Neural cell (in vitro differentiated cells): ENCODE measurements around the gene GSTA1. TPM values are rescaled to one million over a fixed set of nuclear protein-coding genes. Genes with fewer than 3 reads are reported as not detected.
"Not testable (repeated sequence)": the region's sequence is repeated elsewhere in the genome, so short reads cannot be mapped to it uniquely, and the experiment has no call there.

Experiments
- H2AFZ ChIP-seq: fragments of 200-600, 300-800 bp; sonication (generic), shearing (Covaris generic); 2 replicates; pipeline ENCODE4 v1.6.0; 2014; ENCODE audit warnings: low read depth, mild to moderate bottlenecking, antibody characterized with exemption, low read length, moderate library complexity
- H3F3A ChIP-seq: fragments of 200-600 bp; shearing (Covaris generic); 2 replicates; pipeline ENCODE4 v1.6.1; 2016; ENCODE audit warnings: mild to moderate bottlenecking, moderate library complexity, mixed read lengths, antibody characterized with exemption, low read length; ENCODE audit not compliant: insufficient read depth, poor library complexity, severe bottlenecking
- H3K27ac ChIP-seq: fragments of 200-600, 300-800 bp; sonication (generic), shearing (Covaris generic); 2 replicates; pipeline ENCODE4 v1.5.1; 2014; ENCODE audit warnings: mild to moderate bottlenecking, low read length, moderate library complexity
- H3K27me3 ChIP-seq: fragments of 300-800, 200-600 bp; sonication (generic), shearing (Covaris generic); 2 replicates; pipeline ENCODE4 v1.6.0; 2014; ENCODE audit warnings: mild to moderate bottlenecking, low read depth, low read length, moderate library complexity; ENCODE audit not compliant: insufficient read depth
- H3K36me3 ChIP-seq: fragments of 300-800, 200-600 bp; sonication (generic), shearing (Covaris generic); 2 replicates; pipeline ENCODE4 v1.5.1; 2014; ENCODE audit warnings: mild to moderate bottlenecking, antibody characterized with exemption, low read length, moderate library complexity; ENCODE audit not compliant: insufficient read depth
- H3K4me2 ChIP-seq: fragments of 300-800, 200-600 bp; sonication (generic), shearing (Covaris generic); 2 replicates; pipeline ENCODE4 v1.6.0; 2014; ENCODE audit warnings: mild to moderate bottlenecking, low read length
- H3K4me3 ChIP-seq: fragments of 300-800, 200-600 bp; sonication (generic), shearing (Covaris generic); 2 replicates; pipeline ENCODE4 v1.5.1; 2014; ENCODE audit warnings: mild to moderate bottlenecking, low read length, moderate library complexity
- H3K79me2 ChIP-seq: fragments of 200-600 bp; shearing (Covaris generic); replicated peaks from 2 replicates; pipeline ENCODE4 v1.6.0; 2014; ENCODE audit warnings: mild to moderate bottlenecking, low read length, moderate library complexity; ENCODE audit not compliant: insufficient read depth
- H3K9ac ChIP-seq: fragments of 300-800, 200-600 bp; sonication (generic), shearing (Covaris generic); 2 replicates; pipeline ENCODE4 v1.6.1; 2016; ENCODE audit warnings: mild to moderate bottlenecking, low read length, mixed read lengths
- H3K9me2 ChIP-seq: fragments of 200-600 bp; shearing (Covaris generic); 2 replicates; pipeline ENCODE4 v1.6.1; 2016; ENCODE audit warnings: mild to moderate bottlenecking, low read length, mixed read lengths; ENCODE audit not compliant: insufficient read depth
- H3K9me3 ChIP-seq: fragments of 200-600, 300-800 bp; sonication (generic), shearing (Covaris generic); 2 replicates; pipeline ENCODE4 v1.6.1; 2016; ENCODE audit warnings: mild to moderate bottlenecking, mixed run types, low read length, moderate library complexity, mixed read lengths
- H4K20me1 ChIP-seq: fragments of 200-600 bp; shearing (Covaris generic); 2 replicates; pipeline ENCODE4 v1.6.1; 2016; ENCODE audit warnings: mild to moderate bottlenecking, mixed run types; ENCODE audit not compliant: insufficient read depth
- EP300 ChIP-seq: fragments of 450-650 bp; conservative IDR thresholded peaks from 2 replicates; pipeline ENCODE4 v1.6.1; 2014; ENCODE audit warnings: antibody characterized with exemption, mild to moderate bottlenecking, moderate library complexity; ENCODE audit not compliant: poor library complexity, severe bottlenecking
- EZH2 ChIP-seq: fragments of 200-600, 300-800 bp; shearing (Covaris generic), sonication (generic); IDR thresholded peaks from 2 replicates; pipeline ENCODE4 v1.6.1; 2014; ENCODE audit warnings: antibody characterized with exemption, low read length, borderline replicate concordance, mild to moderate bottlenecking; ENCODE audit not compliant: insufficient read depth, poor library complexity, severe bottlenecking
- MXI1 ChIP-seq: fragments of 450-650 bp; conservative IDR thresholded peaks from 2 replicates; pipeline ENCODE4 v1.6.1; 2014; ENCODE audit warnings: antibody characterized with exemption, mild to moderate bottlenecking; ENCODE audit not compliant: poor library complexity, severe bottlenecking
- POLR2AphosphoS5 ChIP-seq: IDR thresholded peaks from 2 replicates; pipeline ENCODE4 v1.6.1; 2012
- RAD21 ChIP-seq: fragments of 450-650 bp; conservative IDR thresholded peaks from 2 replicates; pipeline ENCODE4 v1.6.1; 2014; ENCODE audit warnings: antibody characterized with exemption, mild to moderate bottlenecking, moderate library complexity
- SMC3 ChIP-seq: fragments of 450-650 bp; conservative IDR thresholded peaks from 2 replicates; pipeline ENCODE4 v1.6.1; 2014; ENCODE audit warnings: antibody characterized with exemption, mild to moderate bottlenecking, moderate library complexity; ENCODE audit not compliant: poor library complexity
- TAF1 ChIP-seq: IDR thresholded peaks from 2 replicates; pipeline ENCODE4 v1.6.1; 2012; ENCODE audit warnings: low read depth
- polyA plus RNA-seq: library from polyadenylated mRNA; depleted of rRNA; stranded (reverse); fragments of >200 nt; gene quantifications from 2 replicates; pipeline ENCODE4 v1.2.3, GENCODE V29; 2014
- TF ChIP-seq, protein P1 (sequence below): IDR thresholded peaks from 2 replicates; pipeline ENCODE4 v1.6.1; 2012; ENCODE audit warnings: borderline replicate concordance
- TF ChIP-seq, protein P2 (sequence below): fragments of 450-650 bp; IDR thresholded peaks from 2 replicates; pipeline ENCODE4 v1.5.1; 2014; ENCODE audit warnings: antibody characterized with exemption, mild to moderate bottlenecking, moderate library complexity; ENCODE audit not compliant: poor library complexity, severe bottlenecking

GSTA1 gene
- polyA plus RNA-seq, 1 donor from 2014 or later: not detected

DNA sequence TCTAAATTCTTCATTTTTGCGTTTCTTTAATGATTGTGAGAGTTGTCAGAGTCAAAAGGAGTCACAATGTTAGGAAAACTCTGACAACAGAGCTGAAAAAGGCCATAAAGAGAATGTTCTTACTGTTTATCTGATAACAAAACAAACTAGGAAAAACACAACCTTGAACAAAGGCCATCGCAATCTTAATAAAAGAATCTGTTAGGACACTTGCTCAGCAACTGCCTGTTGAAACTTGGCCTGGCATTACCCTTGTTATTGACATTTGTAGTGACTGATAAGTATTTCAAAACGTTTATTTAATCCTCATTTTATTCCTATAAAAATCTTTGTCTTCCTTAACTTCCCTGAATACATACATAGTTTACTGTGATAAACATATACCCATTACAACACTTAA lies 15.7 kb downstream of the GSTA1 start:
- Histone ChIP-seq H4K20me1 (no peaks in the 10 kb centered on the region), H2AFZ (no peak overlapping the region), H3K27ac (no peak overlapping the region)

DNA sequence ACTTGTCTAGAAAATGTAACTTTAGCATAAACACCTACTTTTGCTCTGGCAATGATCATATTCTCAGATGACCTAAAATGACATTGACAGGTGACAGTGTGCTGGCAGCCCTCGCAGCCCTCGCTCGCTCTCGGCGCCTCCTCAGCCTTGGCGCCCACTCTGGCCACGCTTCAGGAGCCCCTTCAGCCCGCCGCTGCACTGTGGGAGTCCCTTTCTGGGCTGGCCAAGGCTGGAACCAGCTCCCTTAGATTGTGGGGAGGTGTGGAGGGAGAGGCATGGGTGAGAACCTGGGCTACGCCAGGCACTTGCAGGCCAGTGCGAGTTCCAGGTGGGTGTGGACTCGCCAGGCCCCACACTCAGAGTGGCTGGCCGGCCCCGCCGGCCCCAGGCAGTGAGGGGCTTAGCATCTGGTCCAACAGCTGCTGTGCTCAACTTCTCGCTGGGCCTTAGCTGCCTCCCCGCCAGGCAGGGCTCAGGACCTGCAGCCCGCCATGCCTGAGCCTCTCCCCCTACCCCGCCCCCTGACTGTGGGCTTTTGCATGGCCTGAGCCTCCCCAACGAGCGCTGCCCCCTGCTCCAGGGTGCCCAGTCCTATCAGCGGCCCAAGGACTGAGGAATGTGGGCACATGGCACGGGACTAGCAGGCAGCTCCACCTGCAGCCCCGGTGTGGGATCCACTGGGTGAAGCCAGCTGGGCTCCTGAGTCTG lies 17.2 kb downstream of the GSTA1 start:
- H3K27me3 ChIP-seq: no peaks in the 10 kb centered on the region
- no peak overlapping the region for H3K27ac ChIP-seq
- no peaks in the 10 kb centered on the region for H3K9me2 ChIP-seq
- H3K4me2 ChIP-seq: no peak overlapping the region
- H3K9ac ChIP-seq: no peak overlapping the region
- TF ChIP-seq TAF1: no peak
- no peak for TF ChIP-seq SMC3
- no peak for TF ChIP-seq MXI1
- no peak for TF ChIP-seq RAD21
- no peak for TF ChIP-seq EP300
- no peak for TF ChIP-seq POLR2AphosphoS5
- TF ChIP-seq EZH2: no peak
- TF ChIP-seq, protein P1, sequence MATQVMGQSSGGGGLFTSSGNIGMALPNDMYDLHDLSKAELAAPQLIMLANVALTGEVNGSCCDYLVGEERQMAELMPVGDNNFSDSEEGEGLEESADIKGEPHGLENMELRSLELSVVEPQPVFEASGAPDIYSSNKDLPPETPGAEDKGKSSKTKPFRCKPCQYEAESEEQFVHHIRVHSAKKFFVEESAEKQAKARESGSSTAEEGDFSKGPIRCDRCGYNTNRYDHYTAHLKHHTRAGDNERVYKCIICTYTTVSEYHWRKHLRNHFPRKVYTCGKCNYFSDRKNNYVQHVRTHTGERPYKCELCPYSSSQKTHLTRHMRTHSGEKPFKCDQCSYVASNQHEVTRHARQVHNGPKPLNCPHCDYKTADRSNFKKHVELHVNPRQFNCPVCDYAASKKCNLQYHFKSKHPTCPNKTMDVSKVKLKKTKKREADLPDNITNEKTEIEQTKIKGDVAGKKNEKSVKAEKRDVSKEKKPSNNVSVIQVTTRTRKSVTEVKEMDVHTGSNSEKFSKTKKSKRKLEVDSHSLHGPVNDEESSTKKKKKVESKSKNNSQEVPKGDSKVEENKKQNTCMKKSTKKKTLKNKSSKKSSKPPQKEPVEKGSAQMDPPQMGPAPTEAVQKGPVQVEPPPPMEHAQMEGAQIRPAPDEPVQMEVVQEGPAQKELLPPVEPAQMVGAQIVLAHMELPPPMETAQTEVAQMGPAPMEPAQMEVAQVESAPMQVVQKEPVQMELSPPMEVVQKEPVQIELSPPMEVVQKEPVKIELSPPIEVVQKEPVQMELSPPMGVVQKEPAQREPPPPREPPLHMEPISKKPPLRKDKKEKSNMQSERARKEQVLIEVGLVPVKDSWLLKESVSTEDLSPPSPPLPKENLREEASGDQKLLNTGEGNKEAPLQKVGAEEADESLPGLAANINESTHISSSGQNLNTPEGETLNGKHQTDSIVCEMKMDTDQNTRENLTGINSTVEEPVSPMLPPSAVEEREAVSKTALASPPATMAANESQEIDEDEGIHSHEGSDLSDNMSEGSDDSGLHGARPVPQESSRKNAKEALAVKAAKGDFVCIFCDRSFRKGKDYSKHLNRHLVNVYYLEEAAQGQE: no peak
- TF ChIP-seq, protein P2, sequence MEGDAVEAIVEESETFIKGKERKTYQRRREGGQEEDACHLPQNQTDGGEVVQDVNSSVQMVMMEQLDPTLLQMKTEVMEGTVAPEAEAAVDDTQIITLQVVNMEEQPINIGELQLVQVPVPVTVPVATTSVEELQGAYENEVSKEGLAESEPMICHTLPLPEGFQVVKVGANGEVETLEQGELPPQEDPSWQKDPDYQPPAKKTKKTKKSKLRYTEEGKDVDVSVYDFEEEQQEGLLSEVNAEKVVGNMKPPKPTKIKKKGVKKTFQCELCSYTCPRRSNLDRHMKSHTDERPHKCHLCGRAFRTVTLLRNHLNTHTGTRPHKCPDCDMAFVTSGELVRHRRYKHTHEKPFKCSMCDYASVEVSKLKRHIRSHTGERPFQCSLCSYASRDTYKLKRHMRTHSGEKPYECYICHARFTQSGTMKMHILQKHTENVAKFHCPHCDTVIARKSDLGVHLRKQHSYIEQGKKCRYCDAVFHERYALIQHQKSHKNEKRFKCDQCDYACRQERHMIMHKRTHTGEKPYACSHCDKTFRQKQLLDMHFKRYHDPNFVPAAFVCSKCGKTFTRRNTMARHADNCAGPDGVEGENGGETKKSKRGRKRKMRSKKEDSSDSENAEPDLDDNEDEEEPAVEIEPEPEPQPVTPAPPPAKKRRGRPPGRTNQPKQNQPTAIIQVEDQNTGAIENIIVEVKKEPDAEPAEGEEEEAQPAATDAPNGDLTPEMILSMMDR: no peak
- no peak overlapping the region for H3K4me3 ChIP-seq
- H3K9me3 ChIP-seq: no peaks in the 10 kb centered on the region
- no peaks in the 10 kb centered on the region for H3F3A ChIP-seq
- H3K79me2 ChIP-seq: no peaks in the 10 kb centered on the region
- H3K36me3 ChIP-seq: no peaks in the 10 kb centered on the region
- no peak overlapping the region for H2AFZ ChIP-seq
- H4K20me1 ChIP-seq: no peaks in the 10 kb centered on the region

More for the DNA sequence above, 15.7 kb downstream of the GSTA1 start:
- Histone ChIP-seq H3K9ac (no peak overlapping the region), H3K9me2 (no peaks in the 10 kb centered on the region), H3K36me3 (no peaks in the 10 kb centered on the region), H3K4me2 (no peak overlapping the region), H3F3A (no peaks in the 10 kb centered on the region), H3K4me3 (no peak overlapping the region), H3K27me3 (no peaks in the 10 kb centered on the region), H3K79me2 (no peaks in the 10 kb centered on the region), H3K9me3 (no peaks in the 10 kb centered on the region)
- TF ChIP-seq EP300: no peak
- TF ChIP-seq RAD21: no peak
- TF ChIP-seq, protein P1: no peak
- TF ChIP-seq TAF1: no peak
- no peak for TF ChIP-seq SMC3
- TF ChIP-seq, protein P2: no peak
- TF ChIP-seq EZH2: no peak

DNA sequence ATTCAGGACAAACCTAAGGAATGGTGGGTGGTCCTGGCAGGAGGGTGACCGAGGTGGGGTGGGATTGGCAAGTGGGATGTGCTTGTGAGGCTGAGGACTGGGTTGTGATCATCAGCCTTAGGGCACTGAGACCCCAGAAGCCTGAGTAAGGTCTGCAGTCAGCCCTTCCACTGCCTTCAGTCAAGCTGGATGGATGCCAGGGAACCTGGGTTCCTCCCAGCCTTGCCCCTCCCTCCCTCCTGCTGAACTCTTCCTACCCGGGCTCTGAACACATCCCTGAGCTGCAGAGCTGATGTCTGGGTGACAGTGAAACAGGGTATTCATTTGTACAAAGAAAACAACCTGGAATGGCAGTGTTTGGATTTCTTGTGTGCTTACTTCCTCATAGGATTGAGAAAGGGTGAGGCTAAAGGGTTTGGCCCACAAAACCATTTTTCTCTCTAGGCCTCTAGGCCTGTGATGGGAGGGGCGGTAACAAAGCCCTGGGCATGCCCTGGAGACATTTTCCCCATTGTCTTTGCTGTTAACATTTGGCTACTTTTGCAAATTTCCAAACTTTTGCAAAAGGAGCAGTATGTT lies 20.8 kb downstream of the GSTA1 start:
- H3K79me2 ChIP-seq, H3K27ac ChIP-seq, H2AFZ ChIP-seq, H3K4me2 ChIP-seq, H4K20me1 ChIP-seq, H3K9ac ChIP-seq, H3K27me3 ChIP-seq, H3K4me3 ChIP-seq, H3K9me2 ChIP-seq, H3K9me3 ChIP-seq, H3K36me3 ChIP-seq, H3F3A ChIP-seq: not testable (repeated sequence)
